ENCODE data around the gene SCAF1. TPM values are rescaled to one million over a fixed set of nuclear protein-coding genes. Genes with fewer than 3 reads are reported as not detected.
"Not testable (repeated sequence)": the region's sequence is repeated elsewhere in the genome, so short reads cannot be mapped to it uniquely, and the experiment has no call there.

The SCAF1 gene
- total RNA-seq, 6 donors from 2014 or later, result 28.6 to 98.5 (median 71.0) TPM

- ATAC-seq (ENCODE audit: low FRiP score in 2 of 2), result peak in 1 of 2 donors; percentile 79
- H3K27ac ChIP-seq, result peak overlapping the region in 3 of 4 donors; percentile 2 to 49 (median 4)
- H3K27me3 ChIP-seq, result no peaks in the 10 kb centered on the region
- TF ChIP-seq POLR2AphosphoS5 (IDR thresholded peaks at IDR 0.05), result no peak
- no peak for TF ChIP-seq CTCF (IDR thresholded peaks at IDR 0.05)
- TF ChIP-seq EP300 (IDR thresholded peaks at IDR 0.05), result no peak
- TF ChIP-seq POLR2A (IDR thresholded peaks at IDR 0.05), result no peak
- no peak overlapping the region for H3K4me3 ChIP-seq
- DNase-seq, result peak in 1 of 2 donors; percentile 78
- peaks cover 6 to 43% (median 30%) of the 10 kb centered on the region in 4 donors for H3K36me3 ChIP-seq
- WGBS, 2 donors, result 61 to 86% methylated on average over 10 to 11 of the region's 11 CpGs
- peaks cover 4 to 13% (median 9%) of the 10 kb centered on the region in 4 donors for H3K4me1 ChIP-seq
- H3K9me3 ChIP-seq, result no peaks in the 10 kb centered on the region
These were observed 15.8 kb upstream of the SCAF1 start for GRCh38 chr19:49626226-49626625.

- 92 to 96% methylated on average over 9 of the region's 9 CpGs for WGBS, 2 donors
- Histone ChIP-seq H3K36me3 (peaks cover 0 to 28% (median 19%) of the 10 kb centered on the region in 4 donors), H3K9me3 (no peaks in the 10 kb centered on the region), H3K27ac (peak overlapping the region in 3 of 4 donors; percentile 12 to 95 (median 22)), H3K4me3 (no peak overlapping the region), H3K27me3 (no peaks in the 10 kb centered on the region), H3K4me1 (peaks cover 10 to 36% (median 28%) of the 10 kb centered on the region in 4 donors)
- no peak for DNase-seq
- ATAC-seq (ENCODE audit: low FRiP score in 2 of 2), result no peak
- no peak for TF ChIP-seq CTCF (IDR thresholded peaks at IDR 0.05)
- TF ChIP-seq POLR2A (IDR thresholded peaks at IDR 0.05), result no peak
- TF ChIP-seq EP300 (IDR thresholded peaks at IDR 0.05), result no peak
- TF ChIP-seq POLR2AphosphoS5 (IDR thresholded peaks at IDR 0.05), result no peak
These were observed 12.3 kb upstream of the SCAF1 start for GRCh38 chr19:49629659-49630058.

- 37 to 46% methylated on average over 7 to 9 of the region's 9 CpGs for WGBS, 2 donors
- peaks cover 0 to 29% (median 13%) of the 10 kb centered on the region in 4 donors for H3K36me3 ChIP-seq
- peaks cover 19 to 46% (median 39%) of the 10 kb centered on the region in 4 donors for H3K4me1 ChIP-seq
- no peaks in the 10 kb centered on the region for H3K9me3 ChIP-seq
- no peak for TF ChIP-seq EP300 (IDR thresholded peaks at IDR 0.05)
- peak in 2 of 6 experiments; percentile 9 to 20 for TF ChIP-seq CTCF (IDR thresholded peaks at IDR 0.05)
- peak in 1 of 2 donors; percentile 22 for TF ChIP-seq POLR2AphosphoS5 (IDR thresholded peaks at IDR 0.05)
- no peak for TF ChIP-seq POLR2A (IDR thresholded peaks at IDR 0.05)
- no peak overlapping the region for H3K4me3 ChIP-seq
- H3K27ac ChIP-seq, result peak overlapping the region in 3 of 4 donors; percentile 22 to 95 (median 42)
- ATAC-seq (ENCODE audit: low FRiP score in 2 of 2), result no peak
- DNase-seq, result no peak
- H3K27me3 ChIP-seq, result no peaks in the 10 kb centered on the region
These were observed 10.9 kb upstream of the SCAF1 start for GRCh38 chr19:49631014-49631588.

- Histone ChIP-seq H3K9me3 (no peaks in the 10 kb centered on the region), H3K4me3 (no peak overlapping the region), H3K27ac (peak overlapping the region; percentile 22 to 95 (median 38)), H3K4me1 (peaks cover 25 to 52% (median 45%) of the 10 kb centered on the region in 4 donors), H3K27me3 (no peaks in the 10 kb centered on the region), H3K36me3 (peaks cover 0 to 29% (median 8%) of the 10 kb centered on the region in 4 donors)
- TF ChIP-seq EP300 (IDR thresholded peaks at IDR 0.05) (no peak), POLR2A (IDR thresholded peaks at IDR 0.05) (no peak)
- DNase-seq (no peak), ATAC-seq (ENCODE audit: low FRiP score in 2 of 2) (no peak)
- 87 to 91% methylated on average over 17 to 19 of the region's 19 CpGs for WGBS, 2 donors
These were observed 10.3 kb upstream of the SCAF1 start for GRCh38 chr19:49631610-49632192.

GRCh38 chr19:49632576-49632975 lies 9.4 kb upstream of the SCAF1 start:
- DNase-seq, result no peak

GRCh38 chr19:49633273-49633672 lies 8.7 kb upstream of the SCAF1 start:
- H3K27ac ChIP-seq, result peak overlapping the region in 2 of 4 donors; percentile 95 to 100
- peaks cover 0 to 21% (median 5%) of the 10 kb centered on the region in 4 donors for H3K36me3 ChIP-seq
- DNase-seq; ATAC-seq (ENCODE audit: low FRiP score in 2 of 2); H3K27me3 ChIP-seq; H3K9me3 ChIP-seq; H3K4me3 ChIP-seq: not testable (repeated sequence)
- 61 to 86% methylated on average over 6 to 9 of the region's 9 CpGs for WGBS, 2 donors
- H3K4me1 ChIP-seq, result peaks cover 39 to 68% (median 56%) of the 10 kb centered on the region in 4 donors

More at GRCh38 chr19:49632576-49632975, 9.4 kb upstream of the SCAF1 start:
- ATAC-seq (ENCODE audit: low FRiP score in 2 of 2), result no peak
- 88 to 94% methylated on average over 5 of the region's 5 CpGs for WGBS, 2 donors
- TF ChIP-seq CTCF (IDR thresholded peaks at IDR 0.05), result no peak
- TF ChIP-seq POLR2A (IDR thresholded peaks at IDR 0.05), result no peak
- peaks cover 0 to 22% (median 5%) of the 10 kb centered on the region in 4 donors for H3K36me3 ChIP-seq
- no peaks in the 10 kb centered on the region for H3K9me3 ChIP-seq
- H3K27me3 ChIP-seq, result no peaks in the 10 kb centered on the region
- peaks cover 32 to 61% (median 50%) of the 10 kb centered on the region in 4 donors for H3K4me1 ChIP-seq
- H3K4me3 ChIP-seq, result no peak overlapping the region
- peak overlapping the region in 2 of 4 donors; percentile 95 to 100 for H3K27ac ChIP-seq

All from upper lobe of left lung (tissue), 6 donors.